GM12878 (cell line): Measurements from ENCODE around the gene MDC1. TPM values are rescaled to one million over a fixed set of nuclear protein-coding genes. Genes with fewer than 3 reads are reported as not detected.
A peak's percentile ranks its signal among the peaks of the same experiment; 100 is the strongest.

ENCODE experiments used
- CHD1 ChIP-seq: IDR thresholded peaks from 2 replicates; pipeline ENCODE4 v1.6.1; 2012; ENCODE audit warnings: low read depth, low read length, improper control_type of control experiment
- EZH2 ChIP-seq: IDR thresholded peaks from 2 replicates; pipeline ENCODE4 v1.6.1; 2012; ENCODE audit warnings: low read depth, mild to moderate bottlenecking, control low read depth, inconsistent platforms, low read length, borderline replicate concordance; ENCODE audit not compliant: control insufficient read depth
- FOS ChIP-seq: IDR thresholded peaks from 3 replicates; pipeline ENCODE4 v1.6.1; 2011; ENCODE audit warnings: borderline replicate concordance; ENCODE audit not compliant: insufficient read length; ENCODE audit errors: extremely low read depth
- GABPA ChIP-seq: IDR thresholded peaks from 2 replicates; pipeline ENCODE4 v1.6.1; 2014; ENCODE audit warnings: antibody characterized with exemption, low read depth, mild to moderate bottlenecking, inconsistent platforms
- MXI1 ChIP-seq: fragments of 150-350 bp; IDR thresholded peaks from 2 replicates; pipeline ENCODE4 v1.6.1; 2011; ENCODE audit warnings: low read depth, mild to moderate bottlenecking, inconsistent platforms, low read length, improper control_type of control experiment
- NR2F1 ChIP-seq: fragments of 450-650 bp; conservative IDR thresholded peaks from 2 replicates; pipeline ENCODE4 v1.6.1; 2017; ENCODE audit warnings: mild to moderate bottlenecking
- RCOR1 ChIP-seq: conservative IDR thresholded peaks from 2 replicates; pipeline ENCODE4 v1.6.1; 2012; ENCODE audit warnings: low read depth, low read length, improper control_type of control experiment
- SMAD5 ChIP-seq: IDR thresholded peaks from 2 replicates; pipeline ENCODE4 v1.6.1; 2016; ENCODE audit warnings: antibody characterized with exemption, low read depth
- SREBF2 ChIP-seq: IDR thresholded peaks from 2 replicates; pipeline ENCODE4 v1.6.1; 2012; ENCODE audit warnings: mild to moderate bottlenecking, low read length
- TARDBP ChIP-seq: IDR thresholded peaks from 2 replicates; pipeline ENCODE4 v1.6.1; 2016; ENCODE audit warnings: borderline replicate concordance
- TCF3 ChIP-seq: IDR thresholded peaks from 2 replicates; pipeline ENCODE4 v1.6.1; 2012; ENCODE audit warnings: low read depth, mild to moderate bottlenecking, low read length, borderline replicate concordance; ENCODE audit not compliant: insufficient read depth
- WRNIP1 ChIP-seq: IDR thresholded peaks from 2 replicates; pipeline ENCODE4 v1.6.1; 2011; ENCODE audit warnings: low read depth, low read length, improper control_type of control experiment, borderline replicate concordance
- polyA plus RNA-seq, 11 experiments: library from polyadenylated mRNA; depleted of rRNA in 4 of 11; unstranded in 6 of 11; stranded (reverse) in 5 of 11; fragments of >200 nt; fragmentation: Nextera tagmentation in 4 of 11; fragmentation: Illumina TruSeq in 1 of 11; extraction: Ambion mirVana in 4 of 11; extraction: Trizol in 1 of 11; gene quantifications; 1 replicate in 1 of 11; 2 replicates in 10 of 11; pipeline versions ENCODE4 v1.2.1 to v1.2.3, GENCODE V29; 2011 to 2016; ENCODE audit warnings: inconsistent platforms in 2 of 11, missing spikeins in 2 of 11, low read depth in 1 of 11
- total RNA-seq, 4 experiments: library from RNA; depleted of rRNA in 3 of 4; stranded (reverse); fragments of >200 nt in 3 of 4; fragmentation: Illumina TruSeq in 1 of 4; extraction: Trizol in 1 of 4; gene quantifications; 2 replicates each; pipeline versions ENCODE4 v1.2.1 to v1.2.3, GENCODE V29; 2013 to 2021
- TF ChIP-seq, protein P1 (sequence below): fragments of 450-650 bp; IDR thresholded peaks from 2 replicates; pipeline ENCODE4 v1.6.1; 2018; ENCODE audit warnings: borderline replicate concordance, mild to moderate bottlenecking; ENCODE audit not compliant: partially characterized antibody
- TF ChIP-seq, protein P2 (sequence below): fragments of 450-650 bp; IDR thresholded peaks from 2 replicates; pipeline ENCODE4 v1.6.1; 2017; ENCODE audit warnings: mild to moderate bottlenecking, low read depth, inconsistent platforms; ENCODE audit not compliant: poor library complexity, severe bottlenecking
- TF ChIP-seq, protein P3 (sequence below): fragments of 450-650 bp; IDR thresholded peaks from 2 replicates; pipeline ENCODE4 v1.6.1; 2017; ENCODE audit warnings: mild to moderate bottlenecking

MDC1 gene
- total and polyA plus RNA-seq, 10 of the 15 experiments (the other 5 are each of a cell fraction or from before 2014, with no cell fraction given) = 5.1 to 62.5 (median 22.4) TPM

DNA sequence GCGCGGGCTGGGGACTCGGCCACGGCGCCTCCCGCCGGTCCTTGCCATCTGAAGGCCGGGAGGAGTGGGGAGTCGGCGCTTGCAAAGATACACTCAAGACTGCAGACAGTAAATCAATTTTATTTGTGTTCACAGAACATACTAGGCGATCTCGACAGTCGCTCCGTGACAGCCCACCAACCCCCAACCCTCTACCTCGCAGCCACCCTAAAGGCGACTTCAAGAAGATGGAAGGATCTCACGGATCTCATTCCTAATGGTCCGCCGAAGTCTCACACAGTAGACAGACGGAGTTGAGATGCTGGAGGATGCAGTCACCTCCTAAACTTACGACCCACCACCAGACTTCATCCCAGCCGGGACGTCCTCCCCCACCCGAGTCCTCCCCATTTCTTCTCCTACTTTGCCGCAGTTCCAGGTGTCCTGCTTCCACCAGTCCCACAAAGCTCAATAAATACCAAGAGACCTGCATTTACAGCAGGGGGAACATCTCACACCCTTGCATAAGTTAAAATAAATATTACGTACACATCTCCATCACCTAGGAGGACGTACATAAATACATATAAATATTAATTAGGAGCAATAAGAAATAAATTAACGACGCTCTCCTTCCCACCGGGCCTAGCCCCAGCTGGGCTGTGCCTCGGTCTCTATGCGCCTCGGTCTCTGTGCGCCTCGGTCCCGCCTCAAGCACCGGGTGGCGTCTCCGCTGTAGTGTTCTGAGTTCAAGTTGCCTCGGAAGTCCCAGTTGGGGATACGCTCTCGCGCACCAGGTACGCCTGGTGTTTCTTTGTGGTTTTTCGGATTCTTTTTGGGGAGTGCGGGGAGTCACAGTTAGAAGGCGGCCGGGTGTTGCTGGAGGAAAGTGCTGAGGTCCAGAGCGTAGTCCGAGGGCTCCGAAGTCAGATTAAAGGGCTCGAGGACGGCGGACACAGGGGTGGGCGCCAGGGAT lies 26.3 kb upstream of the MDC1 start (continued):
- TF ChIP-seq, protein P1, sequence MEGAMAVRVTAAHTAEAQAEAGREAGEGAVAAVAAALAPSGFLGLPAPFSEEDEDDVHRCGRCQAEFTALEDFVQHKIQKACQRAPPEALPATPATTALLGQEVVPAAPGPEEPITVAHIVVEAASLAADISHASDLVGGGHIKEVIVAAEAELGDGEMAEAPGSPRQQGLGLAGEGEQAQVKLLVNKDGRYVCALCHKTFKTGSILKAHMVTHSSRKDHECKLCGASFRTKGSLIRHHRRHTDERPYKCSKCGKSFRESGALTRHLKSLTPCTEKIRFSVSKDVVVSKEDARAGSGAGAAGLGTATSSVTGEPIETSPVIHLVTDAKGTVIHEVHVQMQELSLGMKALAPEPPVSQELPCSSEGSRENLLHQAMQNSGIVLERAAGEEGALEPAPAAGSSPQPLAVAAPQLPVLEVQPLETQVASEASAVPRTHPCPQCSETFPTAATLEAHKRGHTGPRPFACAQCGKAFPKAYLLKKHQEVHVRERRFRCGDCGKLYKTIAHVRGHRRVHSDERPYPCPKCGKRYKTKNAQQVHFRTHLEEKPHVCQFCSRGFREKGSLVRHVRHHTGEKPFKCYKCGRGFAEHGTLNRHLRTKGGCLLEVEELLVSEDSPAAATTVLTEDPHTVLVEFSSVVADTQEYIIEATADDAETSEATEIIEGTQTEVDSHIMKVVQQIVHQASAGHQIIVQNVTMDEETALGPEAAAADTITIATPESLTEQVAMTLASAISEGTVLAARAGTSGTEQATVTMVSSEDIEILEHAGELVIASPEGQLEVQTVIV = no peak
- TF ChIP-seq FOS (no peak), SMAD5 (peak; percentile 54; the same call in 1 of the 2 replicates), TCF3 (no peak), EZH2 (no peak), MXI1 (no peak), RCOR1 (no peak), GABPA (no peak), CHD1 (peak; percentile 51; the same call in 1 of the 2 replicates), NR2F1 (no peak), TARDBP (peak; percentile 39; the same call in 1 of the 2 replicates), SREBF2 (no peak), WRNIP1 (peak; percentile 85; the same call in 1 of the 2 replicates)
- TF ChIP-seq, protein P2, sequence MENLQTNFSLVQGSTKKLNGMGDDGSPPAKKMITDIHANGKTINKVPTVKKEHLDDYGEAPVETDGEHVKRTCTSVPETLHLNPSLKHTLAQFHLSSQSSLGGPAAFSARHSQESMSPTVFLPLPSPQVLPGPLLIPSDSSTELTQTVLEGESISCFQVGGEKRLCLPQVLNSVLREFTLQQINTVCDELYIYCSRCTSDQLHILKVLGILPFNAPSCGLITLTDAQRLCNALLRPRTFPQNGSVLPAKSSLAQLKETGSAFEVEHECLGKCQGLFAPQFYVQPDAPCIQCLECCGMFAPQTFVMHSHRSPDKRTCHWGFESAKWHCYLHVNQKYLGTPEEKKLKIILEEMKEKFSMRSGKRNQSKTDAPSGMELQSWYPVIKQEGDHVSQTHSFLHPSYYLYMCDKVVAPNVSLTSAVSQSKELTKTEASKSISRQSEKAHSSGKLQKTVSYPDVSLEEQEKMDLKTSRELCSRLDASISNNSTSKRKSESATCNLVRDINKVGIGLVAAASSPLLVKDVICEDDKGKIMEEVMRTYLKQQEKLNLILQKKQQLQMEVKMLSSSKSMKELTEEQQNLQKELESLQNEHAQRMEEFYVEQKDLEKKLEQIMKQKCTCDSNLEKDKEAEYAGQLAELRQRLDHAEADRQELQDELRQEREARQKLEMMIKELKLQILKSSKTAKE = peak; percentile 30
- TF ChIP-seq, protein P3, sequence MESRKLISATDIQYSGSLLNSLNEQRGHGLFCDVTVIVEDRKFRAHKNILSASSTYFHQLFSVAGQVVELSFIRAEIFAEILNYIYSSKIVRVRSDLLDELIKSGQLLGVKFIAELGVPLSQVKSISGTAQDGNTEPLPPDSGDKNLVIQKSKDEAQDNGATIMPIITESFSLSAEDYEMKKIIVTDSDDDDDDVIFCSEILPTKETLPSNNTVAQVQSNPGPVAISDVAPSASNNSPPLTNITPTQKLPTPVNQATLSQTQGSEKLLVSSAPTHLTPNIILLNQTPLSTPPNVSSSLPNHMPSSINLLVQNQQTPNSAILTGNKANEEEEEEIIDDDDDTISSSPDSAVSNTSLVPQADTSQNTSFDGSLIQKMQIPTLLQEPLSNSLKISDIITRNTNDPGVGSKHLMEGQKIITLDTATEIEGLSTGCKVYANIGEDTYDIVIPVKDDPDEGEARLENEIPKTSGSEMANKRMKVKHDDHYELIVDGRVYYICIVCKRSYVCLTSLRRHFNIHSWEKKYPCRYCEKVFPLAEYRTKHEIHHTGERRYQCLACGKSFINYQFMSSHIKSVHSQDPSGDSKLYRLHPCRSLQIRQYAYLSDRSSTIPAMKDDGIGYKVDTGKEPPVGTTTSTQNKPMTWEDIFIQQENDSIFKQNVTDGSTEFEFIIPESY = no peak
